CD4-positive, alpha-beta T cell treated with Interleukin-6 at 100 ng/mL for 8 hours (primary cell): Measurements from ENCODE around the gene NCKAP5.
"Not testable (repeated sequence)": the region's sequence is repeated elsewhere in the genome, so short reads cannot be mapped to it uniquely, and the experiment has no call there.

Experiments used
- DNase-seq: peaks from one replicate; pipeline ENCODE4 v3.0.0-alpha.2; 2020; ENCODE audit warnings: mixed read lengths, low spot score

The NCKAP5 gene

GRCh38 chr2:133497270-133497893 lies 70.9 kb downstream of the NCKAP5 start:
- no peak for DNase-seq

- no peak for DNase-seq
These were observed 71.6 kb downstream of the NCKAP5 start for GRCh38 chr2:133496501-133497269.

GRCh38 chr2:133495226-133495625 lies 73.0 kb downstream of the NCKAP5 start:
- no peak for DNase-seq

- DNase-seq, result no peak
These were observed 75.4 kb downstream of the NCKAP5 start for GRCh38 chr2:133492719-133493380.

DNA sequence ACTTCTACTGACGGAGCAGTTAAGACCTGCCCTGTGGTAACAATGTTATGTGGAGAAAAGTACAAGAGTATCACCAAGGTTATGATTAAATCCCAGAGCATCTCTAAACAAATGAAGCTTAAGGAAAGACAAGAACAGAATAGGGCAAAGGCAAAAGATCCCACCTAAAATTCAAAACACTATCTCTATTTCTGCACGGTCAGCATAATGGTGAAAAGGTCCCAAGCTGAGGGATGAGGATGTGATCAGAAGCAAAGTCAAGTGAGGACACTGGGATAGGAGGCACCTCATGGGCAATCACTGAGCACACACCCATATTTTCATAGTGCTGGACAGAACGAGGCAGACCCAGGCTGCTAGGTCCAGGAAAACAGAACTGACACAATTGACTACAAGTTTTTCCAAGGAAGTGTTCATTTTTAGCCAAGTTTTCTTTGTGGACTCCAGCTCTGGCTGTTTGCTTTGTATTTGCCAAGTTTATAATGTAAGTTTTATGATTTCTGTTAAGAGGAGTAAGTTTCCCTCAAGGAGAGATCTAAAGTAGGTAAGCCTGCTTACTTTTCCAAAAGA lies 77.8 kb downstream of the NCKAP5 start:
- DNase-seq, result no peak

DNA sequence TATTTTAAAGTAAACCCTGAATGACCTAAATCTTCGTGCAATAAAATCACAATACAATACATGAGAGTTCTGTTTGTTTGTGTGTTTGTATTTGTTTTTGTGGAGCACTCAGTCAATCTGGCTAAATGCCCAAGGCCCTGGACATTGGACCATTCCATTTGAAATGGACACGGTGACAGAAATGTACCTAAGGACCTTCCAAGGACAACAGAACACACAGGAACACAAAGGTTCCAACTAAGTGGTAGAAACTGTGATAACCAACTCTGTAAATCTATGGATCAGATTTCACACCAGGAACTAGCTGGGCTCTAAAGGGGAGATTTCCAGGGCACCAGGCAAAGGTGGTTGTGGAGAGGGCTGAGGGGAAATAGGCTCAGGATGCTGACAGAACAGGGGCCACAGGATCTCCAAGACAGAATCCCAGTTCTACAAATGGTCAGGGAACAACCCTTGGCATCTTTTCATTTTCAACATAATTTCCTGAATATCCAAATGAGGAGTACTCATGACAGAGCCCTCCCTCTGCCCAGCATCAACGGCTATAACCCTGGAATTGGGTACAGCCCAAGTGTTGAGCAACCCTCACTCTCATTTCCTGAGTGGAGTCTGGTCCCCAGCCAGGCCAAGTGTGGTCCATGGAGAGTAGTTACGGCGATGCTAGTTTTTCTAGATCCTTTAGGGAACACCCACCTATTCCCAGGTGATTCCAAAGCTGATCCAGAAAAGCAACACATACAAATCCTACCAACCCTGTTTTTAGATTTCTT lies 78.4 kb downstream of the NCKAP5 start:
- DNase-seq, result no peak

DNA sequence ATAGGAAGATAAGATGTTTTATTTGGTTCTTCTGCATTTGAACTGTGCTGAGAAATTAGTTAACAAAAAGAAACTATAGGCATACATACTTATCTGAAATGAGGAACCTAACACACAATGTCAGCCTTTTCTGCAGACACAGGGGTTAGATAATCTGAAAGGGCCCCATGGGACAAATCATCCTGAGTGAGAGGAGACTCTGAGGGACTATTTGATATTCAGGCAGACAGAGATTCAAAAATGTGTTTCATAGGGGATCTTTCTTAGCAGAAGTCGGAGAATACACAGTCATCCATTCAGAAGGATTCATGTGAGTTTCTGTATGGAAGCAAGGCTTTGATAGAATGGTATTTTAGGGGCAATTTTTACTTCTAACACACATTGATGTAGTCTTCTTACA lies 79.1 kb downstream of the NCKAP5 start:
- no peak for DNase-seq

DNA sequence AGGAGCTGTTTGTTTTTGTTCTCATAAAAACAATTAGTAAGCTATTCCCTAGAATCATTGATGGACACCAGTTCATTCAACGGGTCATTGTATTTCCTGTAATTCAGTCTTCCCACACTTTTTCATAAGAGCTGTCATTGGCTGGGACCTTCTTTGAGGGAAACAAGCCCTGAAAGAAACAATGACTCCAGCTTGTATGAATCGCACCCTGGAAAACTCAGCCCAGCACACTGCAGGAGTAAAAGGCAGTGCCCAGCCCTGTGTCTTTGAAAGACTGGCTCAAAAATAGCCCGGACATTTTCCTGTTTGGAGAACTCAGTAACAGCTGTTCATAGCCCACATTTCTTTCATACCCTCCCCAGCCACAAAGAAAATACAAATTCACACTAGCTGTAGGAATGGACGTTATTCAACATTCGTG lies 81.5 kb downstream of the NCKAP5 start:
- no peak for DNase-seq

DNA sequence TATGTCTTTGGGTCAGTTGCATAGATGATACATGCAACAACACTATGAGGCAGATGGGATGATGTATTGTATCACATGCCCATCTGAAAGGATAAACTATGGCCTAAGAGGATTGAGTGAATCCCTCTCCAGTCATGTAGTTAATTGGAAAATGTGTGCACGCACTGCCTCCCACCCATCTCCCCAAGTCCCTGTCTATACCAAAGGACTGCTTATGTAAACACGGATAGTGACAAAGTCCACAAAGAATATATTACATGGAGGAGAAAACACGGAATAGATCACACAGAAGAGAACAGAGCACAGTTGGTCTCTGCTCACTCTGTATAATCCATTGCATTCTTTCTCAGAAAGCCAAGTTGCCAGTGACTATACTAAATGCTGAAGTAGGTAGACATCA lies 82.4 kb downstream of the NCKAP5 start:
- DNase-seq, result no peak

DNA sequence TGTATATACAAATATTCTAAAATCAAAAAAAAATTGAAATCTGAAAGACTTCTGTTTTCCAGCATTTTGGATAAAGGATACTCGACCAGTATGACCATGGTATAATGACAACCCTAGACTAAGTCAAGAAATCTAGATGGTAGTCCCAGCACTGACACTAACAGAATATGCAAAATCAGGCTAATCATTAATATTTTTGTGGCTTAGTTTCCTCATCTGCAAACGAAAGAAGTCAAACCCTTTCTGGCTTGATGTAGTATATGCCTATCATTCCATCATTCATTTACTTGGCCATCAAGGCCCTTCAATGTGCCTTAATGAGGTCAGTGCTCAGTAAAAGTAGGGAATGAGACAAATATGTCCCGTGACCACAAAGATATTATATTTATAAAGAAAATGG lies 83.5 kb downstream of the NCKAP5 start:
- no peak for DNase-seq

DNA sequence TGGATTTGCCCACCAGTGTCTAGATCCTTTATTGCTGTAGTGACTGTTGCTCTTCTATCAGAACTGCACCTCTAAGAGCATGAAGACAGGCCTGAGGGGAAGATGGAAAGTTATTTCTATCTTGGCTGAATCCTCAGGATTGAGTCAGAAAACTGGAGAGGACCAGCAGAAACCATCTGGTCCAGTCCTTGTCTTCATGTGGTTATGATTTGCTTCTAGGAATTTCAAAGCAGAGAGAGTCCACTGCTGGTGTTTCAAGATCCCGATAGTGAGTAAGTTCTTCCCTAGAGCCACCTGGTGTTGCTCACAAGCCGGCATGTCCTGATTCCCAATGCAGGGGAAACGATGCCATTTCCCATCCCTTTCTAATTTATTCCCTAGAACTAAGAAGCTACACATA lies 84.2 kb downstream of the NCKAP5 start:
- DNase-seq, result no peak

- no peak for DNase-seq
These were observed 85.1 kb downstream of the NCKAP5 start for GRCh38 chr2:133483181-133483580.

- no peak for DNase-seq
These were observed 87.4 kb downstream of the NCKAP5 start for GRCh38 chr2:133480707-133481429.

GRCh38 chr2:133477616-133477990 lies 90.7 kb downstream of the NCKAP5 start:
- no peak for DNase-seq

DNA sequence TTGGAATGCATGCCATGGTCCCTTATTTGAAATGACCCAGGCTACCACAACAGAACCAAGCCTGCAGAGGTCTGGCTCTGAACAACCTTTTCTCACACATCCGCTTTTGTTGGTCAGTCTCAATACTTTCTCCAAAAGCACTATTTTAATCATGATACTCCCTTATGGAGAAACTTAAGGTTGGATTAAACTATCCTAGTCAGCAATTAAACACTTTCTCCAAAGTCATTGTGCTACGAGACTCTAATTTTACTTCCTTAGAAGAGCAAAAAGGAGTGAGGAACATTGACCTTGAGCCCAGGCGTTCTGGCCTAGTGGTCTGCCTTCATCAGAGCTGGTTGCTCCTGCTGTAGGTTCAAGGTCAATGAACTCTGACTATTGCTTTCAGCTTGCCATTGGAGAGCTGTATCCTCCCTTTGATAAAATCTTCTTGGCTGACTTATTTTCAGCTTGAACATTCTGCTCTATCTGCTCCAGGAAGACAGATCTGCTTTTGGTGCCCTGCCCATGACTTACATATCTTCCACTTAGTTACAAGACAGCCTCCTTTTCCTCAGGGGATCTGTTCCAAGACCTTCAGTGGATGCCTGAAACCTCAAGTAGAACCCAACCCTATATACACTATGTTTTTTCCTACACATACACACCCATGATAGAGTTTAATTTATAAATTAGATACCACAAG lies 91.2 kb downstream of the NCKAP5 start:
- no peak for DNase-seq

GRCh38 chr2:133476286-133476685 lies 92.0 kb downstream of the NCKAP5 start:
- no peak for DNase-seq

GRCh38 chr2:133475610-133476009 lies 92.7 kb downstream of the NCKAP5 start:
- no peak for DNase-seq

- DNase-seq, result not testable (repeated sequence)
These were observed 97.8 kb downstream of the NCKAP5 start for GRCh38 chr2:133470446-133470845.

- no peak for DNase-seq
These were observed 105.5 kb downstream of the NCKAP5 start for GRCh38 chr2:133462811-133463210.

DNA sequence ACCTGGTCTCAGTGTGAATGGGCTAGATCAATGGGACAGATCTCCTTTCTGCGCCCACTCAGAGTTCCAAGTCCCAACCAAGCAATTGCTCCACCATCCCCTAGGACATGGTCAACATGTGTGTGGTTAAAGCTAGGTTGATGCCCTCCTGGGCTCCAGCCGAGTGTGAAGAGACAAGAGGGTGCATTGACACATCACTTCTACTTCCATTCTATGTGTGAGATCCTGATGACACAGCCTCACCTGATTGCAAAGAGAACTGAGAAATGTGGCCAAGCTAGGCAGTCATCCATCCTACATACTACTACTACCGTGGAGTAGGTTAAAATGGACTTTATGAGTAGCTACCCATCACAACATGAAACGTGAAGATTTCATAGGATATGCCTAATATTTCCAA lies 106.8 kb downstream of the NCKAP5 start:
- DNase-seq, result no peak

DNA sequence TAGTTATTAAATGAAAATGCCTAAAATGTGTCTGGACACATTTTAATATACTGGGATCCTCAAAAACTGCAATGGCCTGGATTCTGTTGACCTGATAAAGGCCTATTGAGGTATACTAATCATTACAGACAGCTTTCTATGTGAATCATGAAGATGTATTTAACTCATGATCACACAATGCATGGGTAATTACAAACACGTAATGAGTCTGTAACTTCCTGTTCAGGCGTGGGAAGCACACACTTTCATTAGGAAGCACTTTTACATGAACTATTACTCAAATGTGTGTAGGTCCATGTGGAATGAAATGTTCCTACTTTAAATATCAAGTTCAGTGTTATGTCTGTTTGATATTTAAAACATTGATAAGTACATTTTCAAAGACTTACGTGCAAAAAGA lies 108.7 kb downstream of the NCKAP5 start:
- DNase-seq, result no peak
